ENCODE measurements around the gene SOX5. TPM values are rescaled to one million over a fixed set of nuclear protein-coding genes. Genes with fewer than 3 reads are reported as not detected.

The SOX5 gene
- total RNA-seq, 1 experiment from 2014 or later: 3.1 TPM

DNA sequence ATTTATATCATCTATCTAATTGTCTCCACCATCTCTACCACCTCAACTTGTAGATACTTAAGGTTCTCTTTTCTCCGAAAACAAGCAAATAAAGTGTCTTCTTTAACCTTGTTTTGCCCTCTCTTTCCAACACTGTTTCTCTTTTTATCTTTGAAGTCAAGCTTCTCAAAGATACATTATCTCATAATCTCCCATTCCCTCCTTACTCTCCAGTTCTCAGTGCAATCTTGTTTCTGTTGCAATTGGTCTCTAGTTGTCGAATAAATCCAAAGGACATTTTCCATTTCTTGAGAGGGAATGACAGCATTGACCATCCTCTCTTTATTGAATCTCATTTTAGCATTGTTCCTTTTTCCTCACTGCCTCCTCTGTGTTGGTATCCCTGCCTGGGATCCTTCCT, 383.3 kb downstream of the SOX5 start:
- no peaks in the 10 kb centered on the region for H3K79me2 ChIP-seq (ENCODE audit: insufficient read depth, low read length)
- H3K27me3 Mint-ChIP-seq (ENCODE audit: low read depth): no peaks in the 10 kb centered on the region
- no peaks in the 10 kb centered on the region for H3K9me3 Mint-ChIP-seq
- peaks cover 3% of the 10 kb centered on the region; the same call in 1 of the 2 replicates for H3K4me1 ChIP-seq (ENCODE audit: insufficient read depth, low read length)
- H3K9me3 ChIP-seq (ENCODE audit: control insufficient read depth, low read depth, low read length): no peaks in the 10 kb centered on the region
- no peak overlapping the region for H3K4me2 ChIP-seq (ENCODE audit: insufficient read depth, insufficient read length, low read length)
- no peak overlapping the region for H3K56ac ChIP-seq (ENCODE audit: insufficient read length, low read depth, low read length)
- no peak overlapping the region for H3K27ac ChIP-seq (ENCODE audit: insufficient read length, low read depth, low read length)
- WGBS (ENCODE audit: extremely low coverage, insufficient read length, low lambda C conversion rate): no CpG with 5 or more reads among the region's 2 CpGs
- H3K23ac ChIP-seq (ENCODE audit: insufficient read length, low read depth, low read length): no peak overlapping the region
- no peak overlapping the region for H2BK5ac ChIP-seq (ENCODE audit: insufficient read length, low read length)
- H3K36me3 Mint-ChIP-seq (ENCODE audit: insufficient read depth in 1 of 3, low read depth in 3 of 3): no peaks in the 10 kb centered on the region
- no peak overlapping the region for H3K9ac ChIP-seq (ENCODE audit: extremely low read depth, insufficient read length, low read length)
- H3K4me1 Mint-ChIP-seq: peaks cover 9 to 15% of the 10 kb centered on the region in 2 experiments
- no peak for DNase-seq
- H3K23me2 ChIP-seq (ENCODE audit: insufficient read length, low read depth, low read length, poor library complexity, severe bottlenecking): no peaks in the 10 kb centered on the region
- no peak overlapping the region for H2AK5ac ChIP-seq (ENCODE audit: insufficient read length, low read length)
- no peak overlapping the region for H2BK15ac ChIP-seq (ENCODE audit: low read depth, low read length)
- no peak overlapping the region for H3K18ac ChIP-seq (ENCODE audit: insufficient read length, low read depth, low read length)
- no peak overlapping the region for H3K4ac ChIP-seq (ENCODE audit: low read depth, low read length)
- no peak overlapping the region for H2BK12ac ChIP-seq (ENCODE audit: insufficient read length, low read depth, low read length)
- H3K4me3 Mint-ChIP-seq: no peak overlapping the region
- H3T11ph ChIP-seq (ENCODE audit: low read length): no peak overlapping the region
- H4K91ac ChIP-seq (ENCODE audit: insufficient read length, low read depth, low read length): no peak overlapping the region
- TF ChIP-seq, protein P1, sequence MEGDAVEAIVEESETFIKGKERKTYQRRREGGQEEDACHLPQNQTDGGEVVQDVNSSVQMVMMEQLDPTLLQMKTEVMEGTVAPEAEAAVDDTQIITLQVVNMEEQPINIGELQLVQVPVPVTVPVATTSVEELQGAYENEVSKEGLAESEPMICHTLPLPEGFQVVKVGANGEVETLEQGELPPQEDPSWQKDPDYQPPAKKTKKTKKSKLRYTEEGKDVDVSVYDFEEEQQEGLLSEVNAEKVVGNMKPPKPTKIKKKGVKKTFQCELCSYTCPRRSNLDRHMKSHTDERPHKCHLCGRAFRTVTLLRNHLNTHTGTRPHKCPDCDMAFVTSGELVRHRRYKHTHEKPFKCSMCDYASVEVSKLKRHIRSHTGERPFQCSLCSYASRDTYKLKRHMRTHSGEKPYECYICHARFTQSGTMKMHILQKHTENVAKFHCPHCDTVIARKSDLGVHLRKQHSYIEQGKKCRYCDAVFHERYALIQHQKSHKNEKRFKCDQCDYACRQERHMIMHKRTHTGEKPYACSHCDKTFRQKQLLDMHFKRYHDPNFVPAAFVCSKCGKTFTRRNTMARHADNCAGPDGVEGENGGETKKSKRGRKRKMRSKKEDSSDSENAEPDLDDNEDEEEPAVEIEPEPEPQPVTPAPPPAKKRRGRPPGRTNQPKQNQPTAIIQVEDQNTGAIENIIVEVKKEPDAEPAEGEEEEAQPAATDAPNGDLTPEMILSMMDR (conservative IDR thresholded peaks at IDR 0.05): no peak
- H3K79me1 ChIP-seq (ENCODE audit: insufficient read depth, low read depth, low read length, poor library complexity, severe bottlenecking): no peaks in the 10 kb centered on the region
- H2AFZ ChIP-seq (ENCODE audit: low read length): no peak overlapping the region
- H4K5ac ChIP-seq (ENCODE audit: insufficient read length, low read depth, low read length): no peak overlapping the region
- no peak overlapping the region for H2BK120ac ChIP-seq (ENCODE audit: low read depth, low read length, poor library complexity, severe bottlenecking)
- no peaks in the 10 kb centered on the region for H4K20me1 ChIP-seq (ENCODE audit: control insufficient read depth, insufficient read depth, insufficient read length)
- no peaks in the 10 kb centered on the region for H3K27me3 ChIP-seq (ENCODE audit: insufficient read depth, low read length)
- no peak overlapping the region; a peak in 1 of 7 replicates for H3K27ac Mint-ChIP-seq
- no peak overlapping the region for H2BK20ac ChIP-seq (ENCODE audit: low read depth, low read length, poor library complexity, severe bottlenecking)
- H3K14ac ChIP-seq (ENCODE audit: insufficient read depth, low read length): no peak overlapping the region
- H4K8ac ChIP-seq (replicated peaks; ENCODE audit: insufficient read length, low read depth, low read length): no peak overlapping the region

All from H9 (cell line).